Sigmoid colon (tissue), 7 donors: ENCODE measurements around the gene GNG14. TPM values are rescaled to one million over a fixed set of nuclear protein-coding genes. Genes with fewer than 3 reads are reported as not detected.

Experiments
- DNase-seq: peaks from one replicate; pipeline ENCODE4 v3.0.0-alpha.2; 2019
- H3K27ac ChIP-seq, 4 donors: fragments of 200-600 bp; sonication (generic); one replicate each; pipeline ENCODE4 v1.5.1; 2016 to 2019; ENCODE audit warnings: mild to moderate bottlenecking in 1 of 4
- H3K27me3 ChIP-seq, 3 donors: fragments of 200-600 bp; sonication (generic); one replicate each; pipeline ENCODE4 v1.5.1; 2019; ENCODE audit warnings: mild to moderate bottlenecking in 1 of 3
- H3K36me3 ChIP-seq, 4 donors: fragments of 200-600 bp; sonication (generic); one replicate each; pipeline ENCODE4 v1.5.1; 2016 to 2019
- H3K4me1 ChIP-seq, 4 donors: fragments of 200-600 bp; sonication (generic); one replicate each; pipeline ENCODE4 v1.5.1; 2017 to 2019
- H3K4me3 ChIP-seq, 4 donors: fragments of 200-600 bp; sonication (generic); one replicate each; pipeline ENCODE4 v1.5.1; 2017 to 2019; ENCODE audit warnings: mild to moderate bottlenecking in 2 of 4, moderate library complexity in 1 of 4
- H3K9me3 ChIP-seq, 4 donors: fragments of 200-600 bp in 3 of 4; sonication (generic) in 3 of 4; one replicate each; pipeline versions ENCODE4 v1.5.1 to v1.6.1; 2013 to 2019
- EP300 ChIP-seq, 4 donors: sonication (generic); formaldehyde crosslinking; IDR thresholded peaks; one replicate each; pipeline ENCODE4 v1.6.1; 2017; ENCODE audit warnings: antibody characterized with exemption in 4 of 4
- POLR2A ChIP-seq, 2 donors: fragments of 450-650 bp; IDR thresholded peaks; one replicate each; pipeline ENCODE4 v1.6.1; 2016; ENCODE audit warnings: antibody characterized with exemption in 2 of 2, mild to moderate bottlenecking in 2 of 2, moderate library complexity in 2 of 2
- POLR2AphosphoS5 ChIP-seq, 4 donors: sonication (generic); formaldehyde crosslinking; IDR thresholded peaks; one replicate each; pipeline ENCODE4 v1.6.1; 2017; ENCODE audit warnings: antibody characterized with exemption in 4 of 4
- WGBS, 2 donors: extraction: QIAGEN DNeasy Blood & Tissue Kit; methylation state at CpG; one replicate each; pipeline ENCODE4 v1.1.7; 2013; 5-methylcytosine and 5-hydroxymethylcytosine counted together
- intact Hi-C: fragments of 100-400 bp; cut with DNase I; formaldehyde crosslinking; loops from one replicate; pipeline ENCODE4 v1.15.1; 2023
- polyA plus RNA-seq, 3 donors: library from polyadenylated mRNA; stranded (reverse); fragments of 200-250 nt; gene quantifications; one replicate each; pipeline ENCODE4 v1.2.3, GENCODE V29; 2013
- total RNA-seq, 4 donors: library from RNA; depleted of rRNA; stranded (reverse); fragments of >200 nt; gene quantifications; one replicate each; pipeline ENCODE4 v1.1.0, GENCODE V29; 2016
- TF ChIP-seq, protein P1 (sequence below), 4 experiments: fragments of 450-650 bp in 3 of 4; fragments of 200-600 bp in 1 of 4; IDR thresholded peaks; one replicate each; pipeline ENCODE4 v1.5.1; 2016 to 2019; ENCODE audit warnings: antibody characterized with exemption in 4 of 4, mild to moderate bottlenecking in 3 of 4, moderate library complexity in 2 of 4
- donor health status: healthy with polysubstance abuse.
- donor health status: Bipolar disorder and iron deficiency.
- donor health status: healthy.

GNG14 gene
- total and polyA plus RNA-seq, 7 donors = not detected

- Histone ChIP-seq H3K27me3 (no peaks in the 10 kb centered on the region), H3K4me3 (peak overlapping the region; percentile 67 to 90 (median 84)), H3K9me3 (no peaks in the 10 kb centered on the region), H3K27ac (peak overlapping the region; percentile 91 to 92 (median 91)), H3K36me3 (peaks cover 4 to 42% (median 11%) of the 10 kb centered on the region in 4 donors), H3K4me1 (peaks cover 0 to 47% (median 43%) of the 10 kb centered on the region in 4 donors)
- peak; percentile 84 for DNase-seq
- intact Hi-C loops = loop anchor here (5.0 kb wide), 1 partner anchor 57 kb away; the partner anchor contains the start of genes ZNF490 and ZNF791
- TF ChIP-seq, protein P1, sequence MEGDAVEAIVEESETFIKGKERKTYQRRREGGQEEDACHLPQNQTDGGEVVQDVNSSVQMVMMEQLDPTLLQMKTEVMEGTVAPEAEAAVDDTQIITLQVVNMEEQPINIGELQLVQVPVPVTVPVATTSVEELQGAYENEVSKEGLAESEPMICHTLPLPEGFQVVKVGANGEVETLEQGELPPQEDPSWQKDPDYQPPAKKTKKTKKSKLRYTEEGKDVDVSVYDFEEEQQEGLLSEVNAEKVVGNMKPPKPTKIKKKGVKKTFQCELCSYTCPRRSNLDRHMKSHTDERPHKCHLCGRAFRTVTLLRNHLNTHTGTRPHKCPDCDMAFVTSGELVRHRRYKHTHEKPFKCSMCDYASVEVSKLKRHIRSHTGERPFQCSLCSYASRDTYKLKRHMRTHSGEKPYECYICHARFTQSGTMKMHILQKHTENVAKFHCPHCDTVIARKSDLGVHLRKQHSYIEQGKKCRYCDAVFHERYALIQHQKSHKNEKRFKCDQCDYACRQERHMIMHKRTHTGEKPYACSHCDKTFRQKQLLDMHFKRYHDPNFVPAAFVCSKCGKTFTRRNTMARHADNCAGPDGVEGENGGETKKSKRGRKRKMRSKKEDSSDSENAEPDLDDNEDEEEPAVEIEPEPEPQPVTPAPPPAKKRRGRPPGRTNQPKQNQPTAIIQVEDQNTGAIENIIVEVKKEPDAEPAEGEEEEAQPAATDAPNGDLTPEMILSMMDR (IDR thresholded peaks at IDR 0.05) = no peak
- TF ChIP-seq POLR2AphosphoS5 (IDR thresholded peaks at IDR 0.05) (no peak), EP300 (IDR thresholded peaks at IDR 0.05) (no peak), POLR2A (IDR thresholded peaks at IDR 0.05) (no peak)
- 0 to 1% methylated on average over 24 of the region's 24 CpGs for WGBS, 2 donors
Measured at GRCh38 chr19:12668932-12669269, 18.9 kb upstream of the GNG14 start.

DNA sequence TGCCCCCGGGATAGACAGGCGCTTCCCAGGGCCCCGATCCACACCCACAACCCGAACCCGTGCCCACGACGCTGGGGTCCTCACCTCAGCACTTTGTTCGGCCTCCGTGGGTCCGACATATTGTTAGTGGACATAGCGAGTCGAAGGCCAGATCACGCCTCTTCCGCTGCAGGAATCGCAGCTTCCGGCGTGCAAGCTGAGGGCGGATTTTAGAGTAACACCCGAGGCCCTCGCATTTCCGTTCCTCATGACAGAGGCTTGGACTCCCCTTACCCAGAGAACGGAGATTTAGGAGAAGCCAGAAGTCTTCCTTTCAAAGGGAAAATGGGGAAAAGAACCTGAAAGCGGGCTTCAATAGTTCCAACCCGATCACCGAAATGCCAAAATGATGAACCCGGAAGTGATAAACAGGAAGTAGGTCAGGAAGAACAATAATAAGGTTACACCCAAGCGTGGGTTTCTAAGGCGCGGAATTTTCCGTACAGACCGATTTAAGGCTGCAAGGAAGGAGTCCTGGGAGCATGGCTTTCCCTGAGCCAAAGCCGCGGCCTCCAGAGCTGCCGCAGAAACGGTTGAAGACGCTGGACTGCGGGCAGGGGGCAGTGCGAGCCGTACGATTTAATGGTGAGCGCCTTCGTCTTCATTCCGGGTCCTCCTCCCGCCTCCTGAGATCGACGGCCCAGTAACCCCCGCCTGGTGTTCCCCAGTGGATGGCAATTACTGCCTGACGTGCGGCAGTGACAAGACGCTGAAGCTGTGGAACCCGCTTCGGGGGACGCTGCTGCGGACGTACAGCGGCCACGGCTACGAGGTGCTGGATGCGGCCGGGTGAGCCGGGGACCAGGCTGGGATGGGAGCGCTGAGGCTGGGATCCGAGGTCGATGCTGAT lies 18.3 kb upstream of the GNG14 start:
- TF ChIP-seq POLR2AphosphoS5 (IDR thresholded peaks at IDR 0.05) (peak; percentile 42 to 83 (median 68)), POLR2A (IDR thresholded peaks at IDR 0.05) (peak; percentile 8 to 22)
- TF ChIP-seq, protein P1 (IDR thresholded peaks at IDR 0.05) = no peak
- H3K27ac ChIP-seq = peak overlapping the region; percentile 91 to 92 (median 91)
- H3K4me1 ChIP-seq = peaks cover 0 to 47% (median 42%) of the 10 kb centered on the region in 4 donors
- peak; percentile 91 for DNase-seq
- peaks cover 4 to 42% (median 14%) of the 10 kb centered on the region in 4 donors for H3K36me3 ChIP-seq
- H3K4me3 ChIP-seq = peak overlapping the region; percentile 67 to 90 (median 84)
- intact Hi-C loops = loop anchor here (5.0 kb wide), 2 partner anchors 57 to 107 kb away; partner anchors contain the start of genes ZNF490 and ZNF791
- H3K27me3 ChIP-seq = no peaks in the 10 kb centered on the region
- H3K9me3 ChIP-seq = no peaks in the 10 kb centered on the region
- WGBS, 2 donors = 0 to 1% methylated on average over 64 of the region's 64 CpGs

DNA sequence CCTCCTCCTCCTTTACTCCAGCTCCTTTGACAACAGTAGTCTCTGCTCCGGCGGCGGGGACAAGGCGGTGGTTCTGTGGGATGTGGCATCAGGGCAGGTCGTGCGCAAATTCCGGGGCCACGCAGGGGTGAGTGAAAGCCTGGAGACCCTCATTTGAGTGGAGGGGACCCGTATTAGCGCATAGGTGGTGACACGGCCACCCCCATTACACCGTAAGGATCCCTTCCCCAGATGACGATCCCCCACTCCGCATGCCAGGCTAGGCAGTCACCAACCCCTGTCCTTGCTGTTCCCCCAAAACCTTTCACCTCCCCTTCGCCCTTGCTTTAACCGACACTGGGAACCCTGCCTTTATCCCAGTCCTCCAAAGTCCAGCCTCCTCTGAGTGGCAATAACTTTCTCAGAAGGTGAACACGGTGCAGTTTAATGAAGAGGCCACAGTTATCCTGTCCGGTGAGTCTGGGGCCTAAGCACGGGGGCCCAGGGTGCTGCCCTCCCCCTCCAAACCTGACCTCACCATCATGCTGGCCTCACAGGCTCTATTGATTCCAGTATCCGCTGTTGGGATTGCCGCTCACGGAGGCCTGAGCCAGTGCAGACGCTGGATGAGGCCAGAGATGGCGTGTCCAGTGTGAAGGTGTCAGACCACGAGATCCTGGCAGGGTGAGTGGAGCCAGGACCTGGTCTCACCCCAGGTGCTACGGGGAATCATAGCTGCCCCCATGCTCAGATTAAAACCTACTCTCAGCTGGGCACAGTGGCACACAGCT lies 17.5 kb upstream of the GNG14 start:
- intact Hi-C loops = loop anchor here (5.0 kb wide), 1 partner anchor 108 kb away; no protein-coding TSS in a partner anchor
- TF ChIP-seq, protein P1 (IDR thresholded peaks at IDR 0.05) = no peak
- TF ChIP-seq POLR2A (IDR thresholded peaks at IDR 0.05) (no peak), EP300 (IDR thresholded peaks at IDR 0.05) (no peak), POLR2AphosphoS5 (IDR thresholded peaks at IDR 0.05) (no peak)
- H3K27me3 ChIP-seq = no peaks in the 10 kb centered on the region
- DNase-seq = no peak
- no peaks in the 10 kb centered on the region for H3K9me3 ChIP-seq
- H3K4me3 ChIP-seq = peak overlapping the region; percentile 67 to 90 (median 84)
- 32 to 42% methylated on average over 26 of the region's 26 CpGs for WGBS, 2 donors
- H3K27ac ChIP-seq = peak overlapping the region; percentile 91 to 92 (median 91)
- peaks cover 0 to 46% (median 41%) of the 10 kb centered on the region in 4 donors for H3K4me1 ChIP-seq
- peaks cover 3 to 43% (median 22%) of the 10 kb centered on the region in 4 donors for H3K36me3 ChIP-seq

- intact Hi-C loops = loop anchor here (5.0 kb wide), 1 partner anchor 110 kb away; no protein-coding TSS in a partner anchor
- TF ChIP-seq EP300 (IDR thresholded peaks at IDR 0.05) = no peak
- TF ChIP-seq, protein P1 (IDR thresholded peaks at IDR 0.05) = no peak
- TF ChIP-seq POLR2A (IDR thresholded peaks at IDR 0.05) = no peak
- TF ChIP-seq POLR2AphosphoS5 (IDR thresholded peaks at IDR 0.05) = no peak
- H3K27me3 ChIP-seq = no peaks in the 10 kb centered on the region
- WGBS, 2 donors = 86 to 92% methylated on average over 10 of the region's 10 CpGs
- peaks cover 0 to 31% (median 29%) of the 10 kb centered on the region in 4 donors for H3K4me1 ChIP-seq
- no peak for DNase-seq
- H3K4me3 ChIP-seq = no peak overlapping the region
- H3K36me3 ChIP-seq = peaks cover 18 to 65% (median 41%) of the 10 kb centered on the region in 4 donors
- H3K9me3 ChIP-seq = no peaks in the 10 kb centered on the region
- no peak overlapping the region for H3K27ac ChIP-seq
Measured at GRCh38 chr19:12672744-12673143, 15.1 kb upstream of the GNG14 start.
